ENCODE measurements around the gene SLC2A6.

GRCh38 chr9:133524146-133524545 is 45.2 kb upstream of the SLC2A6 start:
- TF ChIP-seq CTCF (conservative IDR thresholded peaks at IDR 0.05; ENCODE audit: low read length) (no peak), EZH2phosphoT487 (IDR thresholded peaks at IDR 0.05; ENCODE audit: borderline replicate concordance) (no peak)
